ENCODE data around the gene FAM171A2.
A peak's percentile ranks its signal among the peaks of the same experiment; 100 is the strongest.

The FAM171A2 gene

DNA sequence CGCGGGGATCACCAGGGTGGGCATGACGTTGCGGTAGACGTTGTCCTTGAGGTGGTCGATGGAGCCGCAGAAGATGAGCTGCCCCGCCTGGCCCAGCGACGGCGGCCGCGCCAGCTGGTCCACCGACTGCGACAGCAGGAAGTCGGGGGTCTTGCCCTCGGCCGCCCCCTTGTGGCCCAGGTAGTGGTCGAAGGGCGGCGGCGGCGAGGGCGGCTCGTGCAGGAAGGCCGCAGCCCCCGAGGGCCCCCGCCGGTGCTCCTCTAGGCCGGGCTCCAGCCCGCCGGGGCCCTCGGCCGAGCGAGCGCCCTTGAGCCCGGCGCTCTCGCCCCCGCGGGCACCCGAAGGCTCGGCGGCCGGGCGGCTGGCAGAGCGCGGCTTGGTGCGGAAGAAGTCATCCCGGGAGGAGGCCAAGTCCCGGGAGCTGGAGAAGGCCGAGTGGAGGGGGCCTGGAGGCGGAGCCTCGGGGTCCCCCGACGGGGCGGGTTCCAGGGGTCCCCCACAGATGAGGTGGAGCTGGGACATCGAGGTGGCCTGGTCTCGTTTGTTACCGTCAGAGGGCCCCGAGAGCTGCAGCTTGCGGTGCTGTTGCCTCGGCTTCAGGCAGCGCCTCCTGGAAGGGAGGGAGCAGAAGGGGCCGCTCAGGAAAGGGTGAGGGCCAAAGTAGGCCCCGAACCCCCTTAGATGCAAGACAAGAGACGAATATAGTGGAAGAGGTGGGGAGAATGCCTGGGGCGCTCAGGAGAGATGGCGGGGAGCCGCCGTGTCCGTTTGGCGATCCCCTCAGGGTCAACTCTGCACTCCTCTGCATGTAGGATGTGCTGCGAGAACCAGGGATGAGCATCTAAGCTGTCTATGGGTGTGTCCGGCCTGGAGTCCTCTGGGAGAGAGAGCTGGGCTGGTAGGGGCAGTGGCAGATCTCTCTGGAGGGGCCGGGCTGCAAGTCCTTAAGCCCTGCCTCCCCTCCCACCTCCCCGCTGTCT, 8.8 kb downstream of the FAM171A2 start:
- TF ChIP-seq, protein P1, sequence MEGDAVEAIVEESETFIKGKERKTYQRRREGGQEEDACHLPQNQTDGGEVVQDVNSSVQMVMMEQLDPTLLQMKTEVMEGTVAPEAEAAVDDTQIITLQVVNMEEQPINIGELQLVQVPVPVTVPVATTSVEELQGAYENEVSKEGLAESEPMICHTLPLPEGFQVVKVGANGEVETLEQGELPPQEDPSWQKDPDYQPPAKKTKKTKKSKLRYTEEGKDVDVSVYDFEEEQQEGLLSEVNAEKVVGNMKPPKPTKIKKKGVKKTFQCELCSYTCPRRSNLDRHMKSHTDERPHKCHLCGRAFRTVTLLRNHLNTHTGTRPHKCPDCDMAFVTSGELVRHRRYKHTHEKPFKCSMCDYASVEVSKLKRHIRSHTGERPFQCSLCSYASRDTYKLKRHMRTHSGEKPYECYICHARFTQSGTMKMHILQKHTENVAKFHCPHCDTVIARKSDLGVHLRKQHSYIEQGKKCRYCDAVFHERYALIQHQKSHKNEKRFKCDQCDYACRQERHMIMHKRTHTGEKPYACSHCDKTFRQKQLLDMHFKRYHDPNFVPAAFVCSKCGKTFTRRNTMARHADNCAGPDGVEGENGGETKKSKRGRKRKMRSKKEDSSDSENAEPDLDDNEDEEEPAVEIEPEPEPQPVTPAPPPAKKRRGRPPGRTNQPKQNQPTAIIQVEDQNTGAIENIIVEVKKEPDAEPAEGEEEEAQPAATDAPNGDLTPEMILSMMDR (IDR thresholded peaks at IDR 0.05): no peak

DNA sequence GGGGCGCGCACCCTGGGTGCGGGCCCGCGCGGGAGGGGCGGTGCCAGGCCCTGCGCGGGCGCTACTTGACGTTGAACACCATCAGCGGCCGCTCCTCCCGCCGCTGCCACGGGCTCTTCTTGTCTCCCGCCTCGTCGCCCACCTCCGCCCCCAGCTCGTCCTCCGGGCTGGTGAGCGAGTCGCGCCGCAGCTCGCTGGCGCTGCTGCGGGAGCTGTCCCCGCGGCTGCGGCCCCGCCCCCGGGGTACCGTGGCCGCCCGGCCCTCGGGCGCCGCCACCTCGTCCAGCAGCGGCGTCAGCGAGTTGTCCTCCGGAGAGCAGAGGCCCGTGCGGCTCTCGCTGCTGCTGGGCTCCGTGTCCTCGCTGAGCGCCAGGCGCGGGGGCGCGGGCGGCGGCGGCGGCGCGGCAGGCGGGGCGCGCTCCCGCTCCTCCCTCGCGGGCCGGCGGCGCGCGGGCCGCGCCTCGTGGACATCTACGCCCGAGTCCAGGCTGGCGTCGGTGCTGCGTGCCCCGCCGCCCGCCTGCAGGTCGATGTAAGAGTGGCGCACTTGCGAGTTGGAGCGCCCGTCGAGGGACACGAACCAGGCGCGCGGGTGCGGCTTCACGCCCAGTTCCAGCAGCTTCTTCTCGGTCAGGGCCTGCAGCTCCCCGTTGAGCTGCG, 9.9 kb downstream of the FAM171A2 start:
- TF ChIP-seq, protein P1 (IDR thresholded peaks at IDR 0.05): no peak

DNA sequence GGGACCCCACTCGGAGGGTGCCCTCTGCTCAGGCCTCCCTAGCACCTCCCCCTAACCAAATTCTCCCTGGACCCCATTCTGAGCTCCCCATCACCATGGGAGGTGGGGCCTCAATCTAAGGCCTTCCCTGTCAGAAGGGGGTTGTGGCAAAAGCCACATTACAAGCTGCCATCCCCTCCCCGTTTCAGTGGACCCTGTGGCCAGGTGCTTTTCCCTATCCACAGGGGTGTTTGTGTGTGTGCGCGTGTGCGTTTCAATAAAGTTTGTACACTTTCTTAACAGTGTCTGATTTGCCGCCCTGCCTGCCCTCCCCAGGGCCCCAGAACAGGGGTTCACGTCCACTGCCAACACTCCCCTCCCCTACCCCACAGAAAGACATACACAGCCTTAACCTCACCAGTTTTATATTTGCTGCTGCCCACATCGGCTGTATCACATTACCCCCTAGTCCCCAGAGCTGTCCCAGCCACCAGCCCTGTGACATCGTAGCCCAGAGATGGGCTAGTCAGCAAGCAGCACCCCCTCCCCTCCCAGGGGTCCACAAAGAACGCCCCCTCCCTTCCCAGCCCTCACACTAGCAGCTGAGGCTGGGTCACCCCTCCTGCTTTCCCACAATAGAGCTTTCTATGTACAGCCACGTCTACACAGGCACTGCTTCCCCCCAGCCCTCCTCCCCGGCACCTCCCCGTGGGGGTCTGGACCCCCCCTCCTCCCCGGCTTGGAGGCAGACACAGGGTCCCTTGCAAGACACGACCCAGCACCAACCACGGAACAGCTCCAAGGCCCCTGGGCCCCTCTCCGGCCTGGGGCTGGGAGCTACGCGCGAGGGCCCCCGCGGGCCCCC, 10.6 kb downstream of the FAM171A2 start:
- TF ChIP-seq, protein P1 (IDR thresholded peaks at IDR 0.05): no peak

DNA sequence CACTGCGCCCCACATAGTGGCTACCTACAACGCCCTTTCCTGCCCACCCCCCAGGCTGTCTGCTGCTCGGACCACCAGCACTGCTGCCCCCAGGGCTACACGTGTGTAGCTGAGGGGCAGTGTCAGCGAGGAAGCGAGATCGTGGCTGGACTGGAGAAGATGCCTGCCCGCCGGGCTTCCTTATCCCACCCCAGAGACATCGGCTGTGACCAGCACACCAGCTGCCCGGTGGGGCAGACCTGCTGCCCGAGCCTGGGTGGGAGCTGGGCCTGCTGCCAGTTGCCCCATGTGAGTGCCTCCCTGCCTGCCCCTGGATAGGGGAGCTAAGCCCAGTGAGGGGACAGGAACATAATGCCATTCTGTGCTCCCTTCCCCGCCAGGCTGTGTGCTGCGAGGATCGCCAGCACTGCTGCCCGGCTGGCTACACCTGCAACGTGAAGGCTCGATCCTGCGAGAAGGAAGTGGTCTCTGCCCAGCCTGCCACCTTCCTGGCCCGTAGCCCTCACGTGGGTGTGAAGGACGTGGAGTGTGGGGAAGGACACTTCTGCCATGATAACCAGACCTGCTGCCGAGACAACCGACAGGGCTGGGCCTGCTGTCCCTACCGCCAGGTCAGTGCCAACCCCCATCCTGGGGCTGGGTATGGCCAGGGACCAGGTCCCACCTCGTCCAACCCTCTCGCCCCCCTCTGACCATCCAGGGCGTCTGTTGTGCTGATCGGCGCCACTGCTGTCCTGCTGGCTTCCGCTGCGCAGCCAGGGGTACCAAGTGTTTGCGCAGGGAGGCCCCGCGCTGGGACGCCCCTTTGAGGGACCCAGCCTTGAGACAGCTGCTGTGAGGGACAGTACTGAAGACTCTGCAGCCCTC, 11.5 kb downstream of the FAM171A2 start:
- TF ChIP-seq, protein P1 (IDR thresholded peaks at IDR 0.05): no peak

DNA sequence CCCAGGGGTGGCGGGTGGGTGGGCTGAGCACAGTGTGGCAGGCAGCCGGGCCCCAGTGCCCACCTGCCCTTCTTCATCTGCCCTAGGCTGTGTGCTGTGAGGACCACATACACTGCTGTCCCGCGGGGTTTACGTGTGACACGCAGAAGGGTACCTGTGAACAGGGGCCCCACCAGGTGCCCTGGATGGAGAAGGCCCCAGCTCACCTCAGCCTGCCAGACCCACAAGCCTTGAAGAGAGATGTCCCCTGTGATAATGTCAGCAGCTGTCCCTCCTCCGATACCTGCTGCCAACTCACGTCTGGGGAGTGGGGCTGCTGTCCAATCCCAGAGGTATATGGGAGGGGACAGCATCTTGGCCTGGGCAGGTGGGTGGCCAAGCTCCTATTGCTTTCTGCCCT, 12.2 kb downstream of the FAM171A2 start:
- TF ChIP-seq, protein P1 (IDR thresholded peaks at IDR 0.05): no peak

DNA sequence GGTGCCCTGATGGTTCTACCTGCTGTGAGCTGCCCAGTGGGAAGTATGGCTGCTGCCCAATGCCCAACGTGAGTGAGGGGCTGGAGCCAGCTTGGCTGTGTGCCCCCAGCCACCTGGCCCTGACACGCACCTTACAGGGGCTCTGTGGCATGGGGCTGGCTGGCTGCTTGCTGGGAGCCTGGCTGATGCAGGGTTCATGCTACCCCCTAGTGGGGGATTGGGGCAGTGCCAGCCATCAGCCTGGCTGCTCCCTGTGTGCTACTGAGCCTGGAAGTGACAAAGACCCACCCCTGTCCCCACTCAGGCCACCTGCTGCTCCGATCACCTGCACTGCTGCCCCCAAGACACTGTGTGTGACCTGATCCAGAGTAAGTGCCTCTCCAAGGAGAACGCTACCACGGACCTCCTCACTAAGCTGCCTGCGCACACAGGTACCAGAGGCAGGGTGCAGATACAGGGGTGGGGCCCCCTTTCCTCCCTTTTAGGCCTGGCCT, 12.9 kb downstream of the FAM171A2 start:
- TF ChIP-seq, protein P1 (IDR thresholded peaks at IDR 0.05): peak; percentile 55
